ENCODE results near the gene IGSF3. TPM values are rescaled to one million over a fixed set of nuclear protein-coding genes. Genes with fewer than 3 reads are reported as not detected.
A peak's percentile ranks its signal among the peaks of the same experiment; 100 is the strongest.

The IGSF3 gene
- total RNA-seq, 2 donors from 2014 or later, result 1.5 to 8.0 TPM

DNA sequence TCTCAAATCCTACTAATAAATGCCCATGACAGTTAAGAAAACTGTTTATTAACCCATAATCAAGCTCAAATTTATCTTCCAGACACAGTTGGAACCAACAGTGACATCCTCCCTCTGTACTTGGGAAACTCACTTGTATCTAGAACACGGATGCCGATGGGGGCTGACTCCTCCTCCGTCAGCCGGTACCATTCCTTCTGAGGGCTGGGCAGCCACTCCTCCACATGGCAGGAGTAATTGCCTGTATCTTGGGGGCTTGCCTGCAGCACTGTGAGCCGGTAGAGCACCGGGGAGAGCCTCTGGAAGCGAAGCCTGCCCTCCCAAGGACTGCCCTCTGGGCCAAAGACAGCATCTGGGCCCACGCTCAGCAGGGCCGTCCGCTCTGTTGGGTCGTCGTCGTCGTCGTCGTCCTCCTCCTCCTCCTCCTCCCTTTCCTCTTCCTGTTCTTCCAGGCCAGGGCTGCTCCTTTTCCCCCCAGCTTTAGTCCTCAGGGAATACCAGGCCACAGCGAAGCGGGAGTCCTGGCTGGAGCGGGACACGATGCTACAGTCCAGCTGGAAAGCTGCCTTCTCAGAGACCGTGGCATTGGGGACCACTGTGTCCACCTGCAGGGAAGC lies 88.2 kb downstream of the IGSF3 start:
- Histone ChIP-seq H3K36me3 (no peaks in the 10 kb centered on the region), H3K9me3 (no peaks in the 10 kb centered on the region), H3K4me1 (ENCODE audit: control insufficient read depth in 1 of 2, low read depth in 2 of 2) (peaks cover 0 to 5% of the 10 kb centered on the region in 2 donors), H3K27ac (no peak overlapping the region), H3K4me3 (no peak overlapping the region), H3K27me3 (replicated peaks; ENCODE audit: insufficient read depth) (no peaks in the 10 kb centered on the region)
- no peak for ATAC-seq (ENCODE audit: insufficient number of reproducible peaks, low FRiP score, low read depth)
- TF ChIP-seq, protein P1, sequence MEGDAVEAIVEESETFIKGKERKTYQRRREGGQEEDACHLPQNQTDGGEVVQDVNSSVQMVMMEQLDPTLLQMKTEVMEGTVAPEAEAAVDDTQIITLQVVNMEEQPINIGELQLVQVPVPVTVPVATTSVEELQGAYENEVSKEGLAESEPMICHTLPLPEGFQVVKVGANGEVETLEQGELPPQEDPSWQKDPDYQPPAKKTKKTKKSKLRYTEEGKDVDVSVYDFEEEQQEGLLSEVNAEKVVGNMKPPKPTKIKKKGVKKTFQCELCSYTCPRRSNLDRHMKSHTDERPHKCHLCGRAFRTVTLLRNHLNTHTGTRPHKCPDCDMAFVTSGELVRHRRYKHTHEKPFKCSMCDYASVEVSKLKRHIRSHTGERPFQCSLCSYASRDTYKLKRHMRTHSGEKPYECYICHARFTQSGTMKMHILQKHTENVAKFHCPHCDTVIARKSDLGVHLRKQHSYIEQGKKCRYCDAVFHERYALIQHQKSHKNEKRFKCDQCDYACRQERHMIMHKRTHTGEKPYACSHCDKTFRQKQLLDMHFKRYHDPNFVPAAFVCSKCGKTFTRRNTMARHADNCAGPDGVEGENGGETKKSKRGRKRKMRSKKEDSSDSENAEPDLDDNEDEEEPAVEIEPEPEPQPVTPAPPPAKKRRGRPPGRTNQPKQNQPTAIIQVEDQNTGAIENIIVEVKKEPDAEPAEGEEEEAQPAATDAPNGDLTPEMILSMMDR (IDR thresholded peaks at IDR 0.05), result no peak
- DNase-seq (ENCODE audit: low spot score), result no peak

DNA sequence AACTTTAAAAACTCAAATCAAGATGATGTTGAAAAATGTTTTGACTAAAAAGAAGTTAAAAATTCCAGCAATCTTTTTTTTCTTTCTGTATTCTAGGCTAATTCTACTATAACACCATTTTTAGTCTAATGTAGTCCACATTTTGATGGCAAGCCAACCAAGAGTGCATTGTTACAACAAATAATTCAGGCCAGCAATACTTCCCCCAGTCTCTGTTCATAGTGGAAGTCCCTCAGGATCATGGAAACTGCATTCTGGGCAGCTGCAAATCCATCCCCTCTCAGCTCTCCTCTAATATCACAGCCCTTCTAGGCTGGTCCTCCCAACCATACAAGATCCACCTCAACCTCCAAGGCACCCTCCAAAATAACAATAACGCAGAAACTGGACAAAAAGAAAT lies 89.0 kb downstream of the IGSF3 start:
- H3K36me3 ChIP-seq, result no peaks in the 10 kb centered on the region
- H3K27ac ChIP-seq, result no peak overlapping the region
- peaks cover 0 to 5% of the 10 kb centered on the region in 2 donors for H3K4me1 ChIP-seq (ENCODE audit: control insufficient read depth in 1 of 2, low read depth in 2 of 2)
- H3K9me3 ChIP-seq, result no peaks in the 10 kb centered on the region
- H3K4me3 ChIP-seq, result no peak overlapping the region
- TF ChIP-seq, protein P1 (IDR thresholded peaks at IDR 0.05), result no peak
- no peaks in the 10 kb centered on the region for H3K27me3 ChIP-seq (replicated peaks; ENCODE audit: insufficient read depth)
- no peak for ATAC-seq (ENCODE audit: insufficient number of reproducible peaks, low FRiP score, low read depth)
- DNase-seq (ENCODE audit: low spot score), result no peak

DNA sequence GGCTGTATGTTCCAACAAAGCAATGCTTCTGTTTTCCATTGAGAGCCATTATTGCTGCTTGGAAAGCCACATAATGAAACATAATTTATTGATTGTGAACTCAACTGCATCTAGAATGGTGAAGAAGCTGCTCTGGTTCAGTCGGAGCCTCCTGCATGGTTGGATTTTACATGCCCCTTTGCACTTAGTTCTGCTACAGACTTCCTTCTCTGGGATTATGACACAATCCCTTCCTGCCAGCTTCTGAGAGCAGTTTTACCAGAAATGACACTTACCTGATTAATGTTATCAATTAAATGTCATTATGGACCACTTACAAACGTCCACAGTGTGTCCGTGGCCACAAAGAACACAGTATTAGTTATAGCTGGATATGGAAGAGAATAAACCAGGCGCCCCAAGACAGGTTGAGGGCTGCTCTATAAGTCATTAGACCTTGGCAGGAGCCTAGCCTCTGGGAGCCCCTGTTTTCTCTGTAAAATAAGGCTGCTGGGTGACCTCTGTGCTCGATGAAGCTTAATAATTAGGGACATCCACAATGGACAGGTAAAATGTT lies 89.7 kb downstream of the IGSF3 start:
- Histone ChIP-seq H3K4me1 (ENCODE audit: control insufficient read depth in 1 of 2, low read depth in 2 of 2) (peaks cover 0 to 5% of the 10 kb centered on the region in 2 donors), H3K9me3 (no peaks in the 10 kb centered on the region), H3K36me3 (no peaks in the 10 kb centered on the region), H3K27me3 (replicated peaks; ENCODE audit: insufficient read depth) (no peaks in the 10 kb centered on the region), H3K4me3 (no peak overlapping the region), H3K27ac (no peak overlapping the region)
- TF ChIP-seq, protein P1 (IDR thresholded peaks at IDR 0.05), result no peak
- ATAC-seq (ENCODE audit: insufficient number of reproducible peaks, low FRiP score, low read depth) (no peak), DNase-seq (ENCODE audit: low spot score) (no peak)

DNA sequence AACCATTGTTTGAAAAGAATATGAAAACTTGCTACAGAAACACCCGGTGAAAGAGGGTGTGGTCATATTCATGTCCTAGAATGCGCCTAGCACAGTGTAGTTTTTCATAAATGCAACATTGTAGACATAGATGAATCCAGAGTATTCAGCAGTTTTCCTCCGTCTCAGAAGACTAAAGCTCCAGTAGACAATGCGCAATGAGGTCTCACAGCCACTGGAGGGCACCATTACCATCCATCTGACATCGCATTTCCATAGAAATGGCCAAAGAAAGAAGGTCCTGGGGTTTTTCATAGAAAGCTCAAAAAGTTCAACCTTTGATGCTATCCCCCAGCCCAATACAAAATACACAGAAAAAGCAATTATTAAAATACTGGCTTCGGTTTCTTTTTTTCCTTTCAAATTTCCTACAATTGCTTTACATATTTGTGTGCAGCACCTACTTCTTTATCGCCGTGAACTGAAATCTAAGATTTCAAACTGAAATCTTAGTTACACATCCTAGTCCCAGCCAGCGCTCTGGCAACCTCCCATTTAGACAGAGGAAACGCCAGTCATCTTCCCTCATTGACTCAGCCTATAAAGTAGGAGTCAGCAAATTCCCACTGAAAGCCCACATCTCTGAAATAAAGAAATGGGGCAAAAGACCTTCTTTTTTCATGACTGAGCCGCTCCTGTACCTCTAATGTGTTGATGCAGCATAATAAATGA lies 92.8 kb downstream of the IGSF3 start:
- peaks cover under 1 to 15% of the 10 kb centered on the region in 2 donors for H3K4me1 ChIP-seq (ENCODE audit: control insufficient read depth in 1 of 2, low read depth in 2 of 2)
- H3K27me3 ChIP-seq (replicated peaks; ENCODE audit: insufficient read depth), result no peaks in the 10 kb centered on the region
- peak overlapping the region; percentile 31 for H3K4me3 ChIP-seq
- TF ChIP-seq, protein P1 (IDR thresholded peaks at IDR 0.05), result peak; percentile 76
- ATAC-seq (ENCODE audit: insufficient number of reproducible peaks, low FRiP score, low read depth) (no peak), DNase-seq (ENCODE audit: low spot score) (no peak)
- no peaks in the 10 kb centered on the region for H3K36me3 ChIP-seq
- H3K9me3 ChIP-seq, result no peaks in the 10 kb centered on the region
- H3K27ac ChIP-seq, result no peak overlapping the region

DNA sequence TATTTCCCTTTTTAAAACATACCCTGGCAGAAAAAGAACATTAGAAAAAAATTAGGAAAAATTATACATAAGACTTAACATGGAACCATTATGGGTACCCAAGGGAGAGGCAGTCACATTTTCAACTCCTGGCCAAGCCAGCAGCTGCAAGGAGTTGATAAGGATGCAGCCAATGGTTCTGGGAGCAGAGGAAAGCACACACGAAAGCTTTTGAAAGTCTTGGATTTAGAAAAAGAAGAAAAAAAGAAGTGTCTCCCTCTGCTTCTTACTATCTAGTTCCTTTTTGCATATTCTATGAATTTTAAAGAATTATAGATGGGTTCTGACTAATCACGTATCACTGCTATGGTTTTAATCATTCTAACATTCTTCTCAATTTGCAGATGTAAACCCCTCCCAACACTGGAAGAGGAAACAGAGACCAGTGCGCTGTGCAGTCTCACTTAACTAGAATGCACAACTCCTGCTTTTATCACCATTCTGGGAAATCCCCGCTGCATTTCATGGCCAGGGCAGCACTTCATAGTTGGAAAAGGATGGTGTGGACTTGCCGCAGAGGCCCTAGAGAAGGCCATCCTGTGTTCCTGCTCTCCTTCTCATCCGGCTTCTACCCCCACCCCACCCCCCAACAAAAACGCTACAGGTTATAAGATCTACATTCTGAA lies 94.0 kb downstream of the IGSF3 start:
- H3K4me1 ChIP-seq (ENCODE audit: control insufficient read depth in 1 of 2, low read depth in 2 of 2), result peaks cover 10 to 27% of the 10 kb centered on the region in 2 donors
- ATAC-seq (ENCODE audit: insufficient number of reproducible peaks, low FRiP score, low read depth), result no peak
- H3K27me3 ChIP-seq (replicated peaks; ENCODE audit: insufficient read depth), result no peaks in the 10 kb centered on the region
- no peaks in the 10 kb centered on the region for H3K36me3 ChIP-seq
- H3K4me3 ChIP-seq, result no peak overlapping the region
- no peak overlapping the region for H3K27ac ChIP-seq
- TF ChIP-seq, protein P1 (IDR thresholded peaks at IDR 0.05), result no peak
- H3K9me3 ChIP-seq, result no peaks in the 10 kb centered on the region
- DNase-seq (ENCODE audit: low spot score), result no peak
